Lung (tissue), 12 donors: ENCODE results near the gene UAP1L1. TPM values are rescaled to one million over a fixed set of nuclear protein-coding genes. Genes with fewer than 3 reads are reported as not detected.

Experiments used
- ATAC-seq: fragments of 200-7000 bp; cut with Tn5 transposase; one replicate; pipeline ENCODE4 v1.9.1; 2020; ENCODE audit warnings: moderate number of reproducible peaks; ENCODE audit not compliant: insufficient read depth, low FRiP score
- DNase-seq, 3 donors: peaks; one replicate each; pipeline ENCODE4 v3.0.0-alpha.2; 2013 to 2017
- H3K27ac ChIP-seq, 2 donors: one replicate each; pipeline ENCODE4 v1.5.1; 2013; ENCODE audit warnings: mild to moderate bottlenecking in 2 of 2, moderate library complexity in 2 of 2, control low read depth in 1 of 2, inconsistent platforms in 1 of 2, low read depth in 1 of 2, low read length in 1 of 2
- H3K27me3 ChIP-seq, 3 donors: one replicate each; pipeline ENCODE4 v1.5.1; 2013; ENCODE audit warnings: low read length in 2 of 3; ENCODE audit not compliant: control insufficient read depth in 3 of 3, insufficient read depth in 3 of 3
- H3K36me3 ChIP-seq, 4 donors: one replicate each; pipeline ENCODE4 v1.5.1; 2013; ENCODE audit warnings: low read length in 4 of 4, mild to moderate bottlenecking in 1 of 4, moderate library complexity in 1 of 4; ENCODE audit not compliant: control insufficient read depth in 4 of 4, insufficient read depth in 4 of 4
- H3K4me1 ChIP-seq, 5 donors: one replicate each; pipeline ENCODE4 v1.5.1; 2013; ENCODE audit warnings: low read length in 5 of 5, mild to moderate bottlenecking in 2 of 5, moderate library complexity in 1 of 5; ENCODE audit not compliant: control insufficient read depth in 5 of 5, insufficient read depth in 5 of 5
- H3K4me3 ChIP-seq: one replicate; pipeline ENCODE4 v1.5.1; 2013; ENCODE audit warnings: mild to moderate bottlenecking, control low read depth, moderate library complexity
- H3K9ac ChIP-seq, 2 donors: one replicate each; pipeline ENCODE4 v1.5.1; 2013; ENCODE audit warnings: low read length in 2 of 2, control low read depth in 1 of 2; ENCODE audit not compliant: insufficient read depth in 1 of 2
- H3K9me3 ChIP-seq, 4 donors: one replicate each; pipeline ENCODE4 v1.5.1; 2013; ENCODE audit warnings: low read length in 3 of 4, mild to moderate bottlenecking in 1 of 4, moderate library complexity in 1 of 4; ENCODE audit not compliant: control insufficient read depth in 4 of 4, insufficient read depth in 3 of 4
- CTCF ChIP-seq: IDR thresholded peaks from 2 replicates; pipeline ENCODE4 v1.5.1; 2012; ENCODE audit warnings: mild to moderate bottlenecking; ENCODE audit errors: control extremely low read depth, extremely low read depth
- WGBS, 2 donors: extraction: QIAGEN DNeasy Blood & Tissue Kit; methylation state at CpG; one replicate each; pipeline ENCODE4 v1.1.7; 2013; 5-methylcytosine and 5-hydroxymethylcytosine counted together
- polyA plus RNA-seq, 2 donors: library from polyadenylated mRNA; stranded (reverse); fragments of 200-250 nt; gene quantifications; one replicate each; pipeline ENCODE4 v1.2.1, GENCODE V29; 2013
- total RNA-seq, 2 donors: library from RNA; depleted of rRNA in 1 of 2; stranded (reverse); fragments of >200 nt in 1 of 2; gene quantifications; one replicate each; pipeline ENCODE4 v1.2.1, GENCODE V29; 2014 to 2021
- donor health status: control.
- donor health status: control.
- donor health status: Bipolar disorder and iron deficiency.
- donor health status: healthy.
- donor health status: DM: yes; HTN: yes; CAD: no.

The UAP1L1 gene
- total and polyA plus RNA-seq, 4 donors, result 12.2 to 35.5 (median 17.1) TPM

GRCh38 chr9:137056739-137057415 is 20.4 kb upstream of the UAP1L1 start:
- peak; percentile 81 to 85 (median 81) for DNase-seq
- Histone ChIP-seq H3K9me3 (no peaks in the 10 kb centered on the region), H3K9ac (no peak overlapping the region), H3K4me1 (peaks cover 0 to 39% (median 12%) of the 10 kb centered on the region in 5 donors), H3K27me3 (peaks cover 0 to 16% (median 4%) of the 10 kb centered on the region in 3 donors), H3K36me3 (no peaks in the 10 kb centered on the region), H3K27ac (no peak overlapping the region), H3K4me3 (no peak overlapping the region)
- WGBS, 2 donors, result 79 to 84% methylated on average over 17 of the region's 17 CpGs
- ATAC-seq, result no peak
- no peak for TF ChIP-seq CTCF

- Histone ChIP-seq H3K4me1 (peaks cover 0 to 39% (median 12%) of the 10 kb centered on the region in 5 donors), H3K9me3 (no peaks in the 10 kb centered on the region), H3K9ac (no peak overlapping the region), H3K27ac (no peak overlapping the region), H3K27me3 (peaks cover 0 to 16% (median 4%) of the 10 kb centered on the region in 3 donors), H3K36me3 (no peaks in the 10 kb centered on the region), H3K4me3 (no peak overlapping the region)
- DNase-seq (no peak), ATAC-seq (no peak)
- WGBS, 2 donors, result 74 to 83% methylated on average over 16 of the region's 16 CpGs
- no peak for TF ChIP-seq CTCF
Observed at GRCh38 chr9:137057545-137057944, 19.8 kb upstream of the UAP1L1 start.

- Histone ChIP-seq H3K9ac (no peak overlapping the region), H3K4me1 (peaks cover 0 to 33% (median 12%) of the 10 kb centered on the region in 5 donors), H3K27me3 (peaks cover 0 to 9% (median 0%) of the 10 kb centered on the region in 3 donors), H3K9me3 (no peaks in the 10 kb centered on the region), H3K27ac (no peak overlapping the region), H3K4me3 (no peak overlapping the region), H3K36me3 (no peaks in the 10 kb centered on the region)
- DNase-seq (no peak), ATAC-seq (no peak)
- no peak for TF ChIP-seq CTCF
- WGBS, 2 donors, result 71 to 80% methylated on average over 9 of the region's 9 CpGs
Observed at GRCh38 chr9:137058521-137059234, 18.6 kb upstream of the UAP1L1 start.
